Gastrocnemius medialis (tissue), 4 donors: ENCODE results near the gene AMBRA1.

ENCODE experiments used
- CTCF ChIP-seq, 5 experiments: fragments of 450-650 bp in 3 of 5; fragments of 200-600 bp in 2 of 5; sonication (generic) in 2 of 5; IDR thresholded peaks in 4 of 5; conservative IDR thresholded peaks in 1 of 5; 1 replicate in 4 of 5; 2 replicates in 1 of 5; pipeline ENCODE4 v1.5.1; 2016 to 2019; ENCODE audit warnings: antibody characterized with exemption in 5 of 5, mild to moderate bottlenecking in 3 of 5, moderate library complexity in 3 of 5
- POLR2A ChIP-seq, 2 donors: fragments of 450-650 bp; IDR thresholded peaks; one replicate each; pipeline ENCODE4 v1.6.1; 2017; ENCODE audit warnings: antibody characterized with exemption in 2 of 2, mild to moderate bottlenecking in 2 of 2, moderate library complexity in 2 of 2

- TF ChIP-seq POLR2A (IDR thresholded peaks at IDR 0.05) (no peak), CTCF (IDR thresholded peaks at IDR 0.05 in 4 of 5, conservative IDR thresholded peaks at IDR 0.05 in 1 of 5) (no peak)
These were observed 66.2 kb downstream of the AMBRA1 start for GRCh38 chr11:46527591-46528130.
